H1 (cell line): ENCODE measurements around the gene LSM11. TPM values are rescaled to one million over a fixed set of nuclear protein-coding genes. Genes with fewer than 3 reads are reported as not detected.

Experiments
- CTCF ChIA-PET: fragments of 300-600 bp; sonication (Branson Sonifier 250); formaldehyde crosslinking; loops from one replicate; lab custom pipeline; 2021; ENCODE audit not compliant: partially characterized antibody; lab: Charles Lee
- POLR2A ChIA-PET: fragments of 300-600 bp; sonication (Branson Sonifier 250); formaldehyde crosslinking; loops from one replicate; lab custom pipeline; 2021; ENCODE audit warnings: inconsistent platforms; ENCODE audit not compliant: partially characterized antibody; lab: Charles Lee
- DNase-seq, 2 experiments: peaks; one replicate each; pipeline versions ENCODE4 v3.0.0 to v3.0.0-alpha.2; 2010 to 2022; ENCODE audit warnings: low spot score in 2 of 2, low read depth in 1 of 2, mixed read lengths in 1 of 2
- FAIRE-seq: peaks from 2 replicates; lab custom pipeline; 2011; peaks lifted over from hg19 to GRCh38; lab: Jason Lieb, UNC
- H2AFZ ChIP-seq: 2 replicates; pipeline ENCODE4 v1.8.1; 2012; ENCODE audit warnings: low read length, inconsistent platforms
- H2AK5ac ChIP-seq: 2 replicates; pipeline ENCODE4 v1.6.1; 2013; ENCODE audit warnings: low read depth, low read length
- H2BK120ac ChIP-seq: replicated peaks from 2 replicates; pipeline ENCODE3; 2013; ENCODE audit warnings: low read depth, low read length, inconsistent platforms
- H2BK12ac ChIP-seq: 2 replicates; pipeline ENCODE4 v1.6.1; 2013; ENCODE audit warnings: low read depth, low read length
- H2BK15ac ChIP-seq: 2 replicates; pipeline ENCODE4 v1.6.1; 2013; ENCODE audit warnings: low read length
- H2BK20ac ChIP-seq: 2 replicates; pipeline ENCODE4 v1.6.1; 2013; ENCODE audit warnings: low read length
- H2BK5ac ChIP-seq: 2 replicates; pipeline ENCODE4 v1.6.1; 2013; ENCODE audit warnings: low read depth, low read length
- H3K14ac ChIP-seq: 2 replicates; pipeline ENCODE4 v1.6.1; 2013; ENCODE audit warnings: inconsistent platforms; ENCODE audit not compliant: insufficient read length
- H3K18ac ChIP-seq: 2 replicates; pipeline ENCODE4 v1.6.1; 2013; ENCODE audit warnings: low read length; ENCODE audit errors: extremely low read depth
- H3K23ac ChIP-seq: 2 replicates; pipeline ENCODE4 v1.6.1; 2013; ENCODE audit warnings: inconsistent platforms; ENCODE audit not compliant: insufficient read length
- H3K23me2 ChIP-seq: 2 replicates; pipeline ENCODE4 v1.6.1; 2013; ENCODE audit warnings: low read depth, low read length
- H3K27ac ChIP-seq: 2 replicates; pipeline ENCODE4 v1.6.1; 2011; ENCODE audit warnings: low read depth, low read length, inconsistent platforms
- H3K27me3 ChIP-seq, 4 experiments: replicated peaks in 1 of 4; 1 replicate in 1 of 4; 2 replicates in 3 of 4; pipeline versions ENCODE4 v1.6.1 to v1.8.1; 2011 to 2013; ENCODE audit warnings: low read length in 3 of 4, mild to moderate bottlenecking in 3 of 4, inconsistent platforms in 2 of 4, mixed read lengths in 2 of 4, moderate library complexity in 1 of 4; ENCODE audit not compliant: control insufficient read depth in 3 of 4, insufficient read depth in 3 of 4; ENCODE audit errors: extremely low read depth in 1 of 4
- H3K36me3 ChIP-seq, 4 experiments: 2 replicates each; pipeline versions ENCODE4 v1.6.1 to v1.8.1; 2011 to 2013; ENCODE audit warnings: mild to moderate bottlenecking in 4 of 4, low read length in 3 of 4, moderate library complexity in 2 of 4, control low read depth in 1 of 4, inconsistent platforms in 1 of 4; ENCODE audit not compliant: insufficient read depth in 4 of 4, control insufficient read depth in 2 of 4
- H3K4ac ChIP-seq: replicated peaks from 2 replicates; pipeline ENCODE3; 2013; ENCODE audit warnings: low read length, low read depth, mixed read lengths, inconsistent platforms; ENCODE audit not compliant: insufficient read length
- H3K4me1 ChIP-seq, 4 experiments: replicated peaks in 1 of 4; 1 replicate in 1 of 4; 2 replicates in 3 of 4; pipeline versions ENCODE4 v1.6.1 to v1.8.1; 2011 to 2013; ENCODE audit warnings: low read length in 3 of 4, inconsistent platforms in 2 of 4, mixed read lengths in 1 of 4; ENCODE audit not compliant: insufficient read depth in 4 of 4, control insufficient read depth in 3 of 4
- H3K4me2 ChIP-seq, 2 experiments: 2 replicates each; pipeline versions ENCODE4 v1.6.1 to v1.8.1; 2011 to 2013; ENCODE audit warnings: low read depth in 2 of 2, low read length in 2 of 2, control low read depth in 1 of 2, inconsistent platforms in 1 of 2, mild to moderate bottlenecking in 1 of 2; ENCODE audit not compliant: insufficient read depth in 1 of 2
- H3K4me3 ChIP-seq, 4 experiments: fragments of 200-600, 300-600 bp in 1 of 4; sonication (generic), shearing (Covaris generic), sonication (Bioruptor Twin) in 1 of 4; 2 replicates each; pipeline versions ENCODE4 v1.5.1 to v1.8.1; 2011 to 2016; ENCODE audit warnings: low read length in 4 of 4, low read depth in 3 of 4, control low read depth in 2 of 4, inconsistent platforms in 2 of 4, mild to moderate bottlenecking in 2 of 4, mixed read lengths in 1 of 4, moderate library complexity in 1 of 4; ENCODE audit not compliant: insufficient read depth in 2 of 4; ENCODE audit errors: extremely low read depth in 1 of 4
- H3K56ac ChIP-seq: replicated peaks from 2 replicates; pipeline ENCODE3; 2013; ENCODE audit warnings: low read depth, mild to moderate bottlenecking, mixed read lengths, low read length, inconsistent platforms; ENCODE audit not compliant: insufficient read length
- H3K79me1 ChIP-seq: 2 replicates; pipeline ENCODE4 v1.6.1; 2013; ENCODE audit warnings: low read depth, low read length, control low read depth
- H3K79me2 ChIP-seq, 2 experiments: 2 replicates each; pipeline versions ENCODE4 v1.6.1 to v1.8.1; 2012 to 2013; ENCODE audit warnings: low read length in 2 of 2, mild to moderate bottlenecking in 2 of 2, inconsistent platforms in 1 of 2; ENCODE audit not compliant: insufficient read depth in 2 of 2, control insufficient read depth in 1 of 2
- H3K9ac ChIP-seq, 4 experiments: replicated peaks in 1 of 4; 1 replicate in 1 of 4; 2 replicates in 3 of 4; pipeline versions ENCODE4 v1.6.1 to v1.8.1; 2011 to 2013; ENCODE audit warnings: low read depth in 3 of 4, low read length in 3 of 4, control low read depth in 2 of 4, mild to moderate bottlenecking in 2 of 4, moderate library complexity in 2 of 4, inconsistent platforms in 1 of 4; ENCODE audit errors: extremely low read depth in 1 of 4
- H3K9me3 ChIP-seq, 2 experiments: 2 replicates each; pipeline versions ENCODE4 v1.6.1 to v1.8.1; 2012 to 2013; ENCODE audit warnings: mild to moderate bottlenecking in 2 of 2, moderate library complexity in 2 of 2, control low read depth in 1 of 2, inconsistent platforms in 1 of 2, low read depth in 1 of 2, low read length in 1 of 2, mixed read lengths in 1 of 2; ENCODE audit not compliant: insufficient read depth in 2 of 2
- H4K20me1 ChIP-seq, 2 experiments: replicated peaks in 1 of 2; 2 replicates each; pipeline versions ENCODE3 to v1.8.1; 2011 to 2013; ENCODE audit warnings: inconsistent platforms in 2 of 2, low read length in 2 of 2, mild to moderate bottlenecking in 1 of 2; ENCODE audit not compliant: insufficient read depth in 2 of 2, control insufficient read depth in 1 of 2
- H4K5ac ChIP-seq: 2 replicates; pipeline ENCODE4 v1.6.1; 2013; ENCODE audit warnings: low read length, low read depth, mixed read lengths, inconsistent platforms; ENCODE audit not compliant: insufficient read length
- H4K8ac ChIP-seq: 2 replicates; pipeline ENCODE4 v1.8.0; 2013; ENCODE audit warnings: mild to moderate bottlenecking, moderate library complexity, low read length, inconsistent platforms; ENCODE audit not compliant: insufficient read depth; ENCODE audit errors: extremely low read depth
- H4K91ac ChIP-seq: replicated peaks from 2 replicates; pipeline ENCODE3; 2013; ENCODE audit warnings: low read length, mixed read lengths, inconsistent platforms; ENCODE audit not compliant: insufficient read length
- CBX5 ChIP-seq: fragments of 300-800, 300-1000 bp; sonication (generic); IDR thresholded peaks from 2 replicates; pipeline ENCODE4 v1.7.1; 2016; ENCODE audit warnings: antibody characterized with exemption, low read length, low read depth
- CTCF ChIP-seq, 3 experiments: IDR thresholded peaks; 1 replicate in 2 of 3; 2 replicates in 1 of 3; pipeline versions ENCODE4 v1.5.1 to v1.6.1; 2011; ENCODE audit warnings: low read length in 3 of 3, mild to moderate bottlenecking in 3 of 3, inconsistent platforms in 2 of 3, low read depth in 1 of 3, moderate library complexity in 1 of 3; ENCODE audit not compliant: insufficient read depth in 1 of 3; ENCODE audit errors: control extremely low read depth in 1 of 3
- EGR1 ChIP-seq: IDR thresholded peaks from 2 replicates; pipeline ENCODE4 v1.6.1; 2011; ENCODE audit warnings: low read depth, low read length, borderline replicate concordance
- EP300 ChIP-seq, 2 experiments: IDR thresholded peaks; 1 replicate in 1 of 2; 2 replicates in 1 of 2; pipeline ENCODE4 v1.6.1; 2011 to 2012; ENCODE audit warnings: low read depth in 2 of 2, low read length in 2 of 2, mild to moderate bottlenecking in 2 of 2, borderline replicate concordance in 1 of 2, inconsistent platforms in 1 of 2, moderate library complexity in 1 of 2
- RNF2 ChIP-seq: fragments of 200-900, 300-1000 bp; sonication (generic); IDR thresholded peaks from 2 replicates; pipeline ENCODE4 v1.7.1; 2016; ENCODE audit warnings: borderline replicate concordance, low read depth, mild to moderate bottlenecking, antibody characterized with exemption, low read length; ENCODE audit not compliant: poor library complexity, severe bottlenecking; ENCODE audit errors: missing control alignments
- SAP30 ChIP-seq: fragments of 300-600 bp; sonication (generic); IDR thresholded peaks from 2 replicates; pipeline ENCODE4 v1.7.1; 2012; ENCODE audit warnings: low read length, moderate library complexity, mild to moderate bottlenecking, inconsistent platforms; ENCODE audit not compliant: insufficient read depth, insufficient replicate concordance
- SIX5 ChIP-seq: IDR thresholded peaks from 2 replicates; pipeline ENCODE4 v1.6.1; 2011; ENCODE audit warnings: mild to moderate bottlenecking, low read depth, low read length
- WGBS, 2 experiments: shearing (Covaris generic) in 1 of 2; methylation state at CpG; one replicate each; pipeline versions ENCODE4 v1.1.6 to v1.1.7; 2013 to 2015; ENCODE audit warnings: low lambda C conversion rate in 2 of 2, mixed read lengths in 2 of 2, inconsistent platforms in 1 of 2, low coverage in 1 of 2, missing lambda C conversion rate in 1 of 2; ENCODE audit not compliant: insufficient replicate concordance in 2 of 2, insufficient coverage in 1 of 2, insufficient read length in 1 of 2; ENCODE audit errors: extremely low coverage in 1 of 2, missing lambda C conversion rate in 1 of 2; 5-methylcytosine and 5-hydroxymethylcytosine counted together
- polyA plus RNA-seq, 7 experiments: library from polyadenylated mRNA; depleted of rRNA in 3 of 7; stranded (reverse) in 5 of 7; unstranded in 2 of 7; fragments of >200 nt in 5 of 7; fragments of 200-250 nt in 2 of 7; gene quantifications; 1 replicate in 5 of 7; 2 replicates in 1 of 7; 4 replicates in 1 of 7; pipeline versions ENCODE4 v1.2.1 to v1.2.3, GENCODE V29; 2011 to 2013; ENCODE audit warnings: missing spikeins in 2 of 7, mixed read lengths in 2 of 7
- total RNA-seq: library from RNA; stranded (reverse); fragmentation: NEBNext Ultra II Directional; extraction: Animal tissue kit (Norgen Biotek cat#: 25700); gene quantifications from 2 replicates; pipeline ENCODE4 v1.2.1, GENCODE V29; 2021

The LSM11 gene
- total and polyA plus RNA-seq, 2 of the 8 experiments (the other 6 are each of a cell fraction or from before 2014, with no cell fraction given): 1.8 to 3.9 TPM

- Histone ChIP-seq H4K5ac (no peak overlapping the region), H2BK15ac (no peak overlapping the region), H3K79me1 (no peaks in the 10 kb centered on the region), H3K4me2 (no peak overlapping the region), H3K4ac (no peak overlapping the region), H3K4me1 (no peaks in the 10 kb centered on the region), H3K23me2 (no peaks in the 10 kb centered on the region), H4K20me1 (peaks cover 0 to 1% of the 10 kb centered on the region in 2 experiments), H2BK20ac (no peak overlapping the region), H4K8ac (no peak overlapping the region), H3K9ac (no peak overlapping the region), H3K23ac (no peak overlapping the region), H3K9me3 (no peaks in the 10 kb centered on the region), H2AFZ (no peak overlapping the region), H3K14ac (no peak overlapping the region), H3K18ac (no peak overlapping the region), H2AK5ac (no peak overlapping the region), H2BK120ac (no peak overlapping the region), H3K4me3 (no peak overlapping the region), H2BK12ac (no peak overlapping the region), H3K56ac (no peak overlapping the region), H3K36me3 (peaks cover 3 to 28% (median 13%) of the 10 kb centered on the region in 4 experiments; a peak in 7 of 8 replicates), H3K27ac (no peak overlapping the region), H3K79me2 (no peaks in the 10 kb centered on the region), H4K91ac (no peak overlapping the region), H2BK5ac (no peak overlapping the region), H3K27me3 (no peaks in the 10 kb centered on the region)
- WGBS, 2 experiments: 87% methylated on average over 3 of the region's 3 CpGs; no CpG with 5 or more reads in 1 of the 2 experiments
- DNase-seq (no peak), FAIRE-seq (no peak)
- ChIA-PET POLR2A (interaction anchor here (0.6 kb wide), 2 partner anchors 10 to 62 kb away, joined by 3 to 4 read pairs; no protein-coding TSS in a partner anchor), CTCF (interaction anchor here (0.7 kb wide), 1 partner anchor 24 kb away, joined by 4 read pairs; no protein-coding TSS in a partner anchor)
- TF ChIP-seq RNF2 (no peak), CTCF (IDR thresholded peaks at IDR 0.05; ENCODE audit: control extremely low read depth in 1 of 3, insufficient read depth in 1 of 3, low read depth in 1 of 3, low read length in 3 of 3) (no peak), SIX5 (no peak), EGR1 (no peak), SAP30 (no peak), CBX5 (no peak), EP300 (IDR thresholded peaks at IDR 0.05; ENCODE audit: borderline replicate concordance in 1 of 2, low read depth in 2 of 2, low read length in 2 of 2) (no peak)
These were observed 42.3 kb downstream of the LSM11 start for GRCh38 chr5:157785801-157786200.
